ENCODE data around the gene CTNNA3. TPM values are rescaled to one million over a fixed set of nuclear protein-coding genes. Genes with fewer than 3 reads are reported as not detected.

The CTNNA3 gene
- total RNA-seq, 4 donors from 2014 or later: 0.04 to 0.19 (median 0.11) TPM

DNA sequence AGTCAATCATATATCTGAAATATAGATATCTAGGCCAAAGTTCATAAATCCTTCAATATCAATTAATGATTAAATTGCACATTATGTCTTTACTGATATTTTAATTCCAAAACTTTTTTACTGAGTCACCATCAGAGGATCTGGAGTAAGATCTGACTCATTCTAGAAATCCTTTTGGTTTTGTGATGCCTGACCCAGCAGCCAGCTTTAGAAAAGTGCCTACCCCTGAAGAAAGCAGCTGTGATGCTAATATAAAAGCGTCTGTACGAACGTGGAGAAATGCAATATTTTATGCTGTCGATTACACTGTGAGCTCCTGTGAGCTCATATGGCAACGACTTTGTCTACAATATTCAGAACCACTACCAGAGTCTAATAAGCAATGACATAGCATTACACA is 912.7 kb downstream of the CTNNA3 start:
- no peak overlapping the region for H3K4me3 ChIP-seq (ENCODE audit: low read depth, poor library complexity, severe bottlenecking)

DNA sequence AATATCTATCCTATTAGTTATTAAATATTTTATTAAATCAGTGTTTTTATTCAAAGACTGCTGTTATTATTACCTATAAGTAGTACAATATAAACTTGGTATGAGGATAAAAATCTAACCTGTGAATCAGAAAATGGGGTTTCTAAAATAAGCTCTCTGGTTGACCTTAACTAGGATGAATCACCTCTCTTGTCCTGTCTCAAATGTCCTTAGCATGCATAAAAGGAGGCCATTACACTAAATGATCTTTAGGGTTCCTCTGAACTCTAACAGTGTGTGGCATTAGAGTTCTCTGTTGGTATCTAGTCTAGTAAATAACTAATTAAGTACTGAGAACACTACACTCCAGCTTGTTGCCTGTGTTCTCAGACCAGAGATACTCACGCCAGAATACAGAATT is 913.2 kb downstream of the CTNNA3 start:
- DNase-seq (ENCODE audit: low spot score in 2 of 2): no peak
- intact Hi-C loops (cut with DNase I; ENCODE audit: low total_unique reads): no loop called here
- WGBS, 2 donors: 83 to 87% methylated on average over 1 of the region's 1 CpG
- H3K4me3 ChIP-seq (ENCODE audit: low read depth, poor library complexity, severe bottlenecking): no peak overlapping the region
- no peak for TF ChIP-seq POLR2A (IDR thresholded peaks at IDR 0.05)
- TF ChIP-seq CTCF (IDR thresholded peaks at IDR 0.05): no peak

More for the DNA sequence above, 912.7 kb downstream of the CTNNA3 start:
- 74 to 76% methylated on average over 5 of the region's 5 CpGs for WGBS, 2 donors
- intact Hi-C loops (cut with DNase I; ENCODE audit: low total_unique reads): no loop called here
- DNase-seq (ENCODE audit: low spot score in 2 of 2): no peak
- TF ChIP-seq CTCF (IDR thresholded peaks at IDR 0.05) (no peak), POLR2A (IDR thresholded peaks at IDR 0.05) (no peak)

GRCh38 chr10:66782144-66782543 is 913.9 kb downstream of the CTNNA3 start:
- no peak overlapping the region for H3K4me3 ChIP-seq (ENCODE audit: low read depth, poor library complexity, severe bottlenecking)
- no peak for DNase-seq (ENCODE audit: low spot score in 2 of 2)
- TF ChIP-seq CTCF (IDR thresholded peaks at IDR 0.05) (no peak), POLR2A (IDR thresholded peaks at IDR 0.05) (no peak)
- intact Hi-C loops (cut with DNase I; ENCODE audit: low total_unique reads): no loop called here

DNA sequence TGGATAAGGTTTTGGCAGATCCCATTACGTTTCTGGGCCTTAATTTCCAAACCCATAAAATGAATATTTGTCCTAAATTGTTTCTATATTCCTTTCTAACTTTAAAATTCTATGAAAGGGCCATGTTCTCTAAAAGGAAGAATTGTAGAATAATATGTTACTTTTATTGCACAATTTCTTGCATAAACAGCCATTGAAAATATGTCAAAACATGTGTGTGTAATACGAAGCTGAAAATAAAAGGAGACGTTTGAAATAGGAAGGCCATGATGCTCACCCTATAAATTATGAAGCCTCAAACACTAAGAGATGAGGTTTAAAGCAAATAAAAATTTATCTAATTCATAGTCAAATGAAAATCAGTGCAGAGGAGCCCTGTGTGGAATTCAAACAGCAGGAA is 915.2 kb downstream of the CTNNA3 start:
- TF ChIP-seq CTCF (IDR thresholded peaks at IDR 0.05) (no peak), POLR2A (IDR thresholded peaks at IDR 0.05) (no peak)
- H3K4me3 ChIP-seq (ENCODE audit: low read depth, poor library complexity, severe bottlenecking): no peak overlapping the region
- WGBS, 2 donors: 65 to 72% methylated on average over 3 of the region's 3 CpGs
- DNase-seq (ENCODE audit: low spot score in 2 of 2): no peak
- intact Hi-C loops (cut with DNase I; ENCODE audit: low total_unique reads): no loop called here

DNA sequence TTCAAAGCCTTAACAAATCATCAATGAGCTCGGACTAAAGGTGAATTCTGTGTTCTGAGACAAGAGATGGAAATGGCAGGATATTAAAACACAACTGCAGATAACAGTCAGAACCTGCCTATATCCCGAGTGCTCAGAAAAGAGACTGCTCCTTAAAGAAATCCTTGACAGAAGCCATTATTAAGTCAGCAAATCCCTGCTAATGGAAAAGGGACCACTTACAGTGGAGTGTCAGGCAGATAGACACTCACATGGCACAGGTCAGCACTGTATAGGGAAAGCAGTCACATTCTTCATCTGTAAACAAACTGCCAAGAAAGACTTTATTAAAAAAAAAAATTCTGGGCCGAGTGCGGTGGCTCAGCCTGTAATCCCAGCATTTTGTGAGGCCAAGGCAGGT is 917.6 kb downstream of the CTNNA3 start:
- WGBS, 2 donors: 69 to 83% methylated on average over 4 of the region's 4 CpGs
- DNase-seq (ENCODE audit: low spot score in 2 of 2): no peak
- intact Hi-C loops (cut with DNase I; ENCODE audit: low total_unique reads): no loop called here
- H3K4me3 ChIP-seq (ENCODE audit: low read depth, poor library complexity, severe bottlenecking): no peak overlapping the region
- TF ChIP-seq POLR2A (IDR thresholded peaks at IDR 0.05): no peak
- no peak for TF ChIP-seq CTCF (IDR thresholded peaks at IDR 0.05)

DNA sequence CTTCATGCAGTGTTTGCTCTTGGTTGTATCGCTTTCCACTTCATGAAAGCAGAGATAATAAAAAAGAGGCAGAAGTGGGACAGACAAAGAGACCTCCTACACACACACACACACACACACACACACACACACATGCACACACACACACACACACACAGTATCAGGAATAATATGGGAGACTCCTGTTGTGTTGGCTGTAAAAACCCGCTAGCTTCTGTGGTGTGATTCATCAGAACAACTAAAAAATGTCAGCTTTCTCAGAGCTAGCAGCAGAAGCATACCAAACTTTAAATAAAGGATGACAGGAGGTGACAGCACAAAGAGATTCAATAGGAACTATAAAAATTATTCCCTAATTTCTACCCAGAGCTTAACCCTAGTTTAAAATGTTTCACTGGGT is 918.3 kb downstream of the CTNNA3 start:
- 87 to 91% methylated on average over 2 of the region's 2 CpGs for WGBS, 2 donors

More for the DNA sequence above, 918.3 kb downstream of the CTNNA3 start:
- intact Hi-C loops (cut with DNase I; ENCODE audit: low total_unique reads): no loop called here
- H3K4me3 ChIP-seq (ENCODE audit: low read depth, poor library complexity, severe bottlenecking): no peak overlapping the region
- TF ChIP-seq POLR2A (IDR thresholded peaks at IDR 0.05) (no peak), CTCF (IDR thresholded peaks at IDR 0.05) (no peak)
- DNase-seq (ENCODE audit: low spot score in 2 of 2): no peak

Data from lower leg skin (tissue), 4 donors.